ENCODE measurements around the gene SMG7.

SMG7 gene

DNA sequence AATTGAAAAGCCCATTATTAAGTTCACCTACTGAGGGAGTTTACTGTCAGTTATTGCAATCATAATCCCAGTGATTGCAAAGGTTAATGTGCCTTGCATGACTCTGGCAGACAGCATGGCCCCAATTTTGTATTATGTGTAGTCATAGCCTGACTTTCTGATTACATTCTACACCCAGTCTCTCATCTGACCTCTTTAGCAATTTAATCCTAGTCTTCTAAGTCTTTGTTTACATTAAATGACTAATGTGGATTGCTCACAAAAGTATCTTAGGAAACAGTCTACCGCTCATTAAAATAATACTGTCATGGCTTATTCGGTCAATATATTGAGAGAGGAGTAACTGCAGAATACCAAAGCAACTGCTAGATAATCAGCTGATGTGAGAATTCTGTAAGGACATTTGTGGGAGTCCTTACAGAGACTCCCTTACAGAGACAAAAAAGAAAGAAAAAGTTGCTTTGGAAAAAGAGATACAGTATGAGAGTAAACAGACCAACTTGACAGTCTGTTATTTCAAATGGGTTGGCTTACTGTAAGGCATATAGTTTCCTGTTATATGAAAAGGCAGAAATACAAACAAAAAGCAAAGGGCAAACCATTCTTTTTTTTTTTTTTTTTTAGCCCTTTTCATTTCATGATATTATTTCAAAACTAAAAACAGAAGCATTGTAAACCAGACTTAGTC lies 42.8 kb downstream of the SMG7 start:
- no peak for DNase-seq

DNA sequence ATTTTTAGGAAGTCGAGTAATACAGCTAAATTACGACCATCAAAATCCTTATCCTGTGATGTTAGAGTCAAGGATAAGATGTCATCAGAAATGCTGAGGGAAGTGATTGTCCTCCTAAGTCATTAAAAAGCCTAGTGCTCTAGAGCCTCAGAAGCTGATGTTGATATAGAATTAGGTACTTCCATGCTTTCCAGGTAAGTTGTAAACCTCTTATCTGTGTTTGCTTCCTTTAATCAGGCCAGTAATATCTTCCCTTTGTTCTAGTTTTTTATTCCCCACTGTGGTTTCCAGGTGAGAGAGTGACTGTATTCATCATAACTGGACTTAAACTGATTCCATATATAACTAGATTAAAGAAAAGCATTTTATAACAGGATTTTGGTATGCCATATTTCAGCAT lies 44.4 kb downstream of the SMG7 start:
- DNase-seq, result no peak

- DNase-seq, result no peak
Observed at GRCh38 chr1:183517401-183517800, 45.1 kb downstream of the SMG7 start.

DNA sequence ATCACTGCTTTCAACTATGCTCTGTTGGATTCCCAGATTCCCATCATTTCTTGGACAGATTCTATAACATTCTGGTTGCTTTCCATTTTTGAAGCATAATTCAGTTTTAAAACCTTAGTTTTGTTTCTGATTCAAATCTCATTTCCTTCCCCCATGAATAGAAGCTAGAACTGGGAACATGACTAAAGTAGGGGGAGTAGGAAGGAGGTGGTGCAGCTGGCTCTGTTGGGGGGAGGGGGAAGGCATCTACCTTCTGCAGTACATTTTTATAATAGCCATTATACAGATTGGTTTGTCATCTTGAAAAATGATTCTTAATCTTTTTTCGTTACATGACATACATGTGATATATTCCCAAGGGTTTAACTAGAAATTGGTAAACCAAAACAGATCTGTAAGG lies 48.1 kb downstream of the SMG7 start:
- no peak for DNase-seq

GRCh38 chr1:183522104-183522503 lies 49.8 kb downstream of the SMG7 start:
- DNase-seq, result no peak

DNA sequence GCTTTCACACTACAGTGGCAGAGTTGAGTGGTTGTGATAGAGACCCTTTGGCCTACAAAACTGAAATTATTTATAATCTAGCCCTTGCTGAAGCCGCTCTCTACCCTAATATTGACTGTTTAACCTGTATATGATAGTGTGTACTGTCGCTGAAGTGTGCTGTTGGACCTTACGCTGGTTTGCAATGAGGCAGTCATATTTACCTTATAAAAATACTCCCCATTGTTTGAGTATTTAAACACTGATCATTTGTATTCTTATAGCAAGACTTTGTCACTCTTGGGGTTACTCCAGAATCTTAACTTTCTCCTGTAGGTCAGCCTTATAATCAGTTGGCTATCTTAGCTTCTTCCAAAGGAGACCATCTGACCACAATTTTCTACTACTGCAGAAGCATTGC lies 56.3 kb downstream of the SMG7 start:
- DNase-seq, result no peak

DNA sequence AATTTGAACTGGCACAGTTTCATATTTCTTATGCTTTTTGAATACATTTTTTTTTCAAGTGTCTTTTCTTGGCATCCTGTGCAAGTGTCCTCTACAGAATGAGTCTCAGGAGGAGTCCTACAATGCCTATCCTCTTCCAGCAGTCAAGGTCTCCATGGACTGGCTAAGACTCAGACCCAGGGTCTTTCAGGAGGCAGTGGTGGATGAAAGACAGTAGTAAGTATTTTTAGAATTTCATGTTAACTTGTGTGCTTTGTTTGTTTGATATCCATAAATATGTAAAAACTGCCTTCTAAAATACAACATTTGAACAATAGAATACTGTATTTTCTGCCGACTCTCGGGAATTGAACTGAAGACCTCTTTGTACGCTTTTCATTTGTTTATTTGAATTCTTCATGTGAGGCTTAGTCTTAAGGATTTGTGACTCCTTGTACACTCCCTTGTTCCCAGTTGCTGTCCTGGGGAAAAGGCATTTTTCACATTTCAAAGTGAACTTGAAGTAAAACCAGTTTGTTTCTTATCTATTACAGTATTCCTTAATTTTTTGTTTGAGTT lies 61.4 kb downstream of the SMG7 start:
- DNase-seq, result no peak

- DNase-seq, result no peak
Observed at GRCh38 chr1:183537405-183537804, 65.1 kb downstream of the SMG7 start.

- DNase-seq, result no peak
Observed at GRCh38 chr1:183543619-183544204, 71.4 kb downstream of the SMG7 start.

GRCh38 chr1:183544598-183545297 lies 72.4 kb downstream of the SMG7 start:
- DNase-seq, result no peak

DNA sequence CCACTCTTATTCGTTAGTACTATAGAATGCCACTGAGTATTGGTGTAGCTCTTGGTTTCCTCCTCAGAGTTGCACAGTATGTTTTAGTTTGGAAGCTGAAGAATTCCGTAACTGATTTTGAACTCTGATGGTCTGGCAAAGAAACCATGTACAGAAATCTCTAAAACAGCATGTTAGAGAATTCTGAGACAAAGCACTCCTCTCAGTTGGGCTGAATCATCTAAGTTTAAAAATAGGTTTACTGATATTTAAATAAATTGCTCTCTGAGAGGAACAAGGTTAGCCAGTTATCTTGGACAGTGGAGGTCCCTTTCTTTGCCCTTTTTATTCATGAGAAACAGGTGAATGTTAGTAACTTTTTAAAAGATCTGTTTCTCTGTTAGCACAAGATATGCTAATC lies 74.1 kb downstream of the SMG7 start:
- no peak for DNase-seq

DNA sequence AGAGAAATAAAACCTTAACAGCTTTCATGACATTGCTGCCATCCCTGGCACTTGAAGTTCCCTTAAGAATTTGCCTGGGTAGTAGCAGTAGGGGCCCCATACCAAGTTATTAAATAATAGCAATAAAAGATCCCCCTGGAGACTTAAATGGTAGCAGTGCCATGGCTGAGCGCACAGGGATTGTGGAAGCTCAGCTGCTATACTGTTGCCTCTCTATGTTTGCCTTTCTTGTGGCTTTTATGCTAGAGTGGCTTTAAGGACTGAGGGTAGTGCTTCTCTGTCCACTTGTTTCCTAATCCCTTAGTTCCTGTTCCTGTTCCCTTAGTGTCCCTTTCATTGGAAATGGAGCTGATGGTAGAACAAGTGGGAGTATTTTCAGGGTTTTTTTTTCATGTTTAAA lies 75.8 kb downstream of the SMG7 start:
- no peak for DNase-seq

GRCh38 chr1:183550915-183551314 lies 78.6 kb downstream of the SMG7 start:
- DNase-seq, result no peak

DNA sequence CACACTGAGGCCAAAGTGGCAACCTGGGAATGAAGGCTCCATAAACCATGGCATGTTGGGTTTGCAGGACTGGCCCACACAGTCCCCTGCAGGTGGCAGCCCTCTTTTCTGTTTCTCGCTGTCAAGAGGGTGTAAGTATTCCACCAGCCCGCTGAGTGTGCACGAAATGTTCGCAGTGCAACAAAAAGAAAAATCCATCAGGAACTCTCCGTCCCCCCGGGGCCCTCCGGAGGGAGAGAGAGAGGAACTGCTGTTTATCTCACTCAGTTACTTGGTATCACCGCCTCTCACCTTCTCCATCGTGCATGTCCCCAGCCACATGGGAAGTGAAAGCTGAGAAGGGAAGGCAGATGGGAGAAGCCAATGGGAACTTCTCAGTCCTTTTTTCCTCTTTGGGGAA lies 79.6 kb downstream of the SMG7 start:
- no peak for DNase-seq

- DNase-seq, result no peak
Observed at GRCh38 chr1:183552441-183552840, 80.1 kb downstream of the SMG7 start.

- no peak for DNase-seq
Observed at GRCh38 chr1:183552891-183553290, 80.6 kb downstream of the SMG7 start.

DNA sequence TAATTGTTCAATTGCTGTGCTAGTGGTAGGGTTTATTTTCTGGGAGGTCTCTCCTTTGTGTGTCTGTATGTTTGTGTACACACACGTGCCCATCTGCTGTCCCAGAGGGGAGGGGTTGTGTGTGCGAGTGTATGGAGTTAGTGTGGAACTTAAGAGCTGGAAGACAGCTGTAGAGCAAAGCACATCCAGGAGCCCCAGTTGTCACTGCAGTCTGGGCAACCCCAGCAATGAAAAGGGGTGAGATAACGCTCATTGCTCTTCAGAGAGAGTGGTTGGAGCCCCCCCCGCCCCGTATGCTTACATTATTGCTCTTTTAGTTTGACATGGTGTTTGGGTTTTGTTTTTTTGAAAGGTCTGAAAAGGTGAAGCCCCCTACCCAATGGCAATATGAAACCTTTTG lies 81.0 kb downstream of the SMG7 start:
- DNase-seq, result no peak

GRCh38 chr1:183553764-183554163 lies 81.5 kb downstream of the SMG7 start:
- no peak for DNase-seq

DNA sequence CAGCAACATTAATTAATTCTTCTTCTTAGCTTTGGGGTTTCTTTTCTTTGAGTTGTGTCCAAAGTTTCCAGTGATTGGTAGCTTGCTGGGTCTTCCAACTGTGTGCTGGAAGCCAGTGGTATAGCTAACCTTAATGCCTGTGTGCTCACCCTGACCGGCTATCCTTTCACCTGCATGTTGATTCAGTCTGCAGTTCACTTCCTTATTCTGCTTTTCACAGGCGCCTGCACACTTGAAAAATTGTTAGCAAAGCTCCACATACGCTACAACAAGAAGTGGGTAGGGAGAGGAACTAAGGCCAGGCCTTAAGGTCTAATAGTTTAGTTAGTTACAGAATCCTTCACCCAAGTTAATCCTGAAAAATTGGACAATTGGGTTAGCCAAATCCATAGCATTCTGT lies 82.3 kb downstream of the SMG7 start:
- DNase-seq, result no peak

- no peak for DNase-seq
Observed at GRCh38 chr1:183559061-183559460, 86.8 kb downstream of the SMG7 start.

DNA sequence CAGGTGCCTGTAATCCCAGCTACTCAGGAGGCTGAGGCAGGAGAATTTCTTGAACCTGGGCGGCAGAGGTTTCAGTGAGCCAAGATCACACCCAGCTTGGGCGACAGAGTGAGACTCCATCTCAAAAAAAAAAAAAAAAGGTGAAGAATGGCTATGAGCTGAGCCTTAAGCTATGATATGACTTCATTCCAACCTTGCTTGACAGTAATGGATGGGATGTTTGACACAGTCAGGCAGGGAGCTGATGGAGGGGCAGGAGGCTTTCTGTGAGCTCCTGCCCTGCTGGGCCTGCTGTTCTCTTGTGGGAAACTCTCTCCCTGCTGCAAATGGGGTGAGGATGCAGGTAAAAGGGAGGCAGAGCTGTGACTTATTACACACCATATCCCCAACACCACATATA lies 90.4 kb downstream of the SMG7 start:
- DNase-seq, result no peak

GRCh38 chr1:183565261-183565660 lies 93.0 kb downstream of the SMG7 start:
- DNase-seq, result no peak

- no peak for DNase-seq
Observed at GRCh38 chr1:183566026-183566425, 93.7 kb downstream of the SMG7 start.

GRCh38 chr1:183567584-183567983 lies 95.3 kb downstream of the SMG7 start:
- DNase-seq, result no peak

Measured in right forelimb (tissue), 1 donor.